RWPE2 (cell line): ENCODE measurements around the gene GRIK3.

Experiments
- ATAC-seq: fragments of 200-7000 bp; cut with Tn5 transposase; 3 replicates; pipeline ENCODE4 v1.9.1; 2021; ENCODE audit warnings: low read depth
- DNase-seq: peaks from one replicate; pipeline ENCODE4 v3.0.0-alpha.2; 2020; ENCODE audit warnings: low spot score
- H3K27ac ChIP-seq: fragments of 450-650 bp; 2 replicates; pipeline ENCODE4 v1.5.1; 2017; ENCODE audit warnings: mild to moderate bottlenecking; ENCODE audit not compliant: poor library complexity, severe bottlenecking
- H3K27me3 ChIP-seq: fragments of 250-450 bp; sonication (Bioruptor Pico); 2 replicates; pipeline ENCODE4 v1.5.1; 2021; ENCODE audit warnings: mild to moderate bottlenecking, moderate library complexity; ENCODE audit not compliant: insufficient read depth, poor library complexity, severe bottlenecking
- H3K36me3 ChIP-seq: fragments of 250-450 bp; sonication (Bioruptor Pico); 2 replicates; pipeline ENCODE4 v1.5.1; 2020; ENCODE audit warnings: low read depth, mild to moderate bottlenecking, moderate library complexity
- H3K4me1 ChIP-seq: fragments of 250-450 bp; sonication (Bioruptor Pico); 2 replicates; pipeline ENCODE4 v1.5.1; 2021; ENCODE audit warnings: mild to moderate bottlenecking, moderate library complexity; ENCODE audit not compliant: insufficient read depth, poor library complexity, severe bottlenecking
- H3K4me3 ChIP-seq: fragments of 250-450 bp; sonication (Bioruptor Pico); 2 replicates; pipeline ENCODE4 v1.5.1; 2021; ENCODE audit warnings: mild to moderate bottlenecking, moderate library complexity; ENCODE audit not compliant: severe bottlenecking
- H3K9me3 ChIP-seq: fragments of 250-450 bp; sonication (Bioruptor Pico); 2 replicates; pipeline ENCODE4 v1.5.1; 2021; ENCODE audit warnings: mild to moderate bottlenecking, moderate library complexity; ENCODE audit not compliant: severe bottlenecking
- TF ChIP-seq, protein P1 (sequence below): fragments of 450-650 bp; IDR thresholded peaks from one replicate; pipeline ENCODE4 v1.5.1; 2017; ENCODE audit warnings: mild to moderate bottlenecking, moderate library complexity; ENCODE audit not compliant: poor library complexity, severe bottlenecking

GRIK3 gene

DNA sequence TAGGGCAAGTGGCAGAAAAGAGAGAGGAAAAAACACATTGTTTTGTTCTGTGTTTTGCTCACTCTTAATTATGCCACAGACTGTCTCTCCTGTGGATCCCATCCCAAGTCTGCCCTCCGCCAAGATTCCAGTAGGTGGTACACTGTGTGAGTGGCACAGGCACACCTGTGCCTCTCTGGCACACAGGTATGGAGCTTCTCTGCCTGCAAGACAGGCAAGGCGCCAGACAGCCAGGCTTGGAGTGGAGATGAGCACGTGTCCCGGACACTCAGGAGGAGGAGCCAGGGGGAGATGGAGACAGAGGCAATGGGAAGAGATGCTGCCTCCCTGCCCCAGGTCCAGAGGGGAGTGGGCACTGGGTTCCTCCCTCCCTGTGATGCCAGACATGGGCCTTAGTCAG, 6.5 kb upstream of the GRIK3 start:
- Histone ChIP-seq H3K27ac (no peak overlapping the region), H3K4me1 (no peaks in the 10 kb centered on the region), H3K36me3 (no peaks in the 10 kb centered on the region), H3K27me3 (peaks cover 27% of the 10 kb centered on the region), H3K4me3 (no peak overlapping the region), H3K9me3 (no peaks in the 10 kb centered on the region)
- TF ChIP-seq, protein P1, sequence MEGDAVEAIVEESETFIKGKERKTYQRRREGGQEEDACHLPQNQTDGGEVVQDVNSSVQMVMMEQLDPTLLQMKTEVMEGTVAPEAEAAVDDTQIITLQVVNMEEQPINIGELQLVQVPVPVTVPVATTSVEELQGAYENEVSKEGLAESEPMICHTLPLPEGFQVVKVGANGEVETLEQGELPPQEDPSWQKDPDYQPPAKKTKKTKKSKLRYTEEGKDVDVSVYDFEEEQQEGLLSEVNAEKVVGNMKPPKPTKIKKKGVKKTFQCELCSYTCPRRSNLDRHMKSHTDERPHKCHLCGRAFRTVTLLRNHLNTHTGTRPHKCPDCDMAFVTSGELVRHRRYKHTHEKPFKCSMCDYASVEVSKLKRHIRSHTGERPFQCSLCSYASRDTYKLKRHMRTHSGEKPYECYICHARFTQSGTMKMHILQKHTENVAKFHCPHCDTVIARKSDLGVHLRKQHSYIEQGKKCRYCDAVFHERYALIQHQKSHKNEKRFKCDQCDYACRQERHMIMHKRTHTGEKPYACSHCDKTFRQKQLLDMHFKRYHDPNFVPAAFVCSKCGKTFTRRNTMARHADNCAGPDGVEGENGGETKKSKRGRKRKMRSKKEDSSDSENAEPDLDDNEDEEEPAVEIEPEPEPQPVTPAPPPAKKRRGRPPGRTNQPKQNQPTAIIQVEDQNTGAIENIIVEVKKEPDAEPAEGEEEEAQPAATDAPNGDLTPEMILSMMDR: no peak
- DNase-seq: no peak
- ATAC-seq: peak; percentile 14; the same call in 1 of the 3 replicates

DNA sequence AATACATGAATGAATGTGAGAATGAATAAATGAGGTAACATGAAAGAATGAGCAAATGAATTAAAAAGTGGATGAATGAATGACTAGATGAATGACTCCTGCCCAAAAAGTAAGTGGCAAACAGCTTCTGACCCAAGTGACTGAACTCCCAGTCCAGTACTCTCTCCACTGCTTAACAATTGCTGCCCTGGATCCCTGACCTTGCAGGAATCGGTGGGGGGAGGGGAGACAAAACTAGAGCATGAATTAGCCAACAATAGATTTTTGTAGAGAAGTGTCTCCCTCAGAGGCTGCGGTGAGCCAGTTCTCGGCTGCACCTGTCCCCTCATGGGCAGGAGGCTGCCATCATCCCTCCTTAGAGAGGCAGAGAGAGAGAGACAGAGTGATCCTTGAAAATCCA, 5.9 kb upstream of the GRIK3 start:
- peaks cover 32% of the 10 kb centered on the region for H3K27me3 ChIP-seq
- TF ChIP-seq, protein P1: no peak
- no peak for DNase-seq

DNA sequence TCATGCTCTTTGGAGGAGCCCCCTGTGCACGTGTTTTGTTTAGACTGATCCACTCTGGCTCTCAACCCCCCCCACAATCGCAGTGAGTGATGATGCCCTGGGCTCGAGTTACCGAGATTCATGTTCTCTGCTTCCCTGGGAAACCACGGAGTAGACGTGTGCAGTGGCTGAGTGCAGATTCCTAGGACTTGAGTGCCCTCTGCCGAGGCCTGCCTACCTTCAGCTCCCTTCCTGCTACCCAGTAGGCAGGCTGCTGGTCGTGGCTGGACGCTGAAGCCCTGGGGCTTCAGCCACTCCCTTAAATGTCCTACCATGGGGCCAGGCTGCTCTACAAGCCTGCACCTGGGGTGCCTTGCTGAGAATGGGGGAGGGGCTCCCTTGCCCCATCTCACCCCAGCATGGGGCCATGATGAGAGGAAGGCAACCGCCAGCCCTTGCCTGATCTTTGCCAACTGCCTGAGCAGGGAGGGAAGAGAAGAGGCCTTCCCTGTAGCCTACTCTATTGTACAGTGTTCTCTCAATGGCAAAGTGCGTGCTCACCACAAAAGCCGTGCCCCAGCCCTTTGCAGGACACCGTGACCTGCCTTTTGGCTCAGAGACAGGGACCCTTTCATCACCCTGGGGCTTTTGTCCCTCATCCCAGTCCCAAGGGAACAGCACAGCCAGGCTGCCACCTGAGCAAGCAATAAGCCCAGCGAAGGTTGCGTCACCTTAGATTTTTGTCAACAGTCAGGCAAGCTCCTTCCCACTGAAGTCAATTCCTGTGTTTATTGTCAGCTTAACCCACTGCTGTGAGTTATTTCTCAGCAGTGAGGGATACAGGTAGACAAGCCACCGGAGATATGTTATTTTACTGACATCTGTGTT, 4.1 kb upstream of the GRIK3 start:
- no peak overlapping the region for H3K27ac ChIP-seq
- H3K4me3 ChIP-seq: no peak overlapping the region
- TF ChIP-seq, protein P1: no peak
- H3K4me1 ChIP-seq: no peaks in the 10 kb centered on the region
- no peaks in the 10 kb centered on the region for H3K9me3 ChIP-seq
- no peaks in the 10 kb centered on the region for H3K36me3 ChIP-seq
- DNase-seq (no peak), ATAC-seq (peak; percentile 62)
- peaks cover 47% of the 10 kb centered on the region for H3K27me3 ChIP-seq

More for the DNA sequence above, 5.9 kb upstream of the GRIK3 start:
- no peak overlapping the region for H3K4me3 ChIP-seq
- ATAC-seq: no peak
- H3K9me3 ChIP-seq: no peaks in the 10 kb centered on the region
- H3K27ac ChIP-seq: no peak overlapping the region
- no peaks in the 10 kb centered on the region for H3K36me3 ChIP-seq
- no peaks in the 10 kb centered on the region for H3K4me1 ChIP-seq

DNA sequence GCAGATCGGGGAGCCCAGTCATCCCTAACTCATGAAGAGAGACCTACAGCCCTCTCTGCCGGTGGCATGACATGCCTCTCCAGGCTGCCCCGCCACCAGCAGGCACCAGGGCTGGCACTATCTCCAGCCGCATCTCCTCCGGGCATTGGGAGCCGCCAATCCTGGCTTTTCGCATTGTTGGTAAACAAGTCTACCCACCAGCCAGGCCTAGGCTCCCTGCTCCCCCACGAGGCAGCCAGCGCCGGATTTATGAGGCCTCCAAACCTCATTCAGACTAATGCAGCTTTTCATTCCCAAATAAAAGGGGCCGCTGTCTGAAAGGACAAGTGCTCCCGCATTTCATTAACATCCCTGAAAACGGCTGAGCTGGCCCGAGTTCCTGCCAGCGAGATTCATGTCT, 3.4 kb upstream of the GRIK3 start:
- DNase-seq (no peak), ATAC-seq (no peak)
- Histone ChIP-seq H3K27ac (no peak overlapping the region), H3K27me3 (peaks cover 55% of the 10 kb centered on the region), H3K4me3 (no peak overlapping the region), H3K36me3 (no peaks in the 10 kb centered on the region), H3K4me1 (no peaks in the 10 kb centered on the region), H3K9me3 (no peaks in the 10 kb centered on the region)
- TF ChIP-seq, protein P1: no peak

DNA sequence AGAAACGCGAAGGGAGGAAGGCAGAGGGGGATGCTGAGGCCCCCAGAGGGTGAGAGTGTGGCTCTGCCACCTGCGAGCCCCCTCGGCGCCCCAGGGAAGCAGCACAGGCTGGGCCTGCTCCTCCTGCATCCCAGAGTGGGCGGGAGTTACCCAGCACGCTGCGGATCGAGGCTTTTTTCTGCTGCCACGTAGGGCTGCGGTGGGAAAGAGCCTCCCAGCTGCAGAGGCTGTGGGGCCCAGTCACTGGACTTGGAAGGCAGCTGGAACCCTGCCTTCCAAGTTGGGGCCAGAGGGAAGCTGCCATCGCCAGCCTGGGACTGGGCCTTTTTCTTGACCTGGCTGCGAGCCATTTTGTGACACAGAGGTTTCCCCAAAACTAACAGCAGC, 2.3 kb upstream of the GRIK3 start:
- ATAC-seq (no peak), DNase-seq (no peak)
- Histone ChIP-seq H3K36me3 (no peaks in the 10 kb centered on the region), H3K27ac (no peak overlapping the region), H3K4me3 (no peak overlapping the region), H3K9me3 (no peaks in the 10 kb centered on the region), H3K4me1 (no peaks in the 10 kb centered on the region), H3K27me3 (peaks cover 62% of the 10 kb centered on the region)
- TF ChIP-seq, protein P1: no peak
